DMS 273 treated with DMSO at 0.1 percent for 48 hours (cell line): Measurements from ENCODE around the gene USP17L25.
"Not testable (repeated sequence)": the region's sequence is repeated elsewhere in the genome, so short reads cannot be mapped to it uniquely, and the experiment has no call there.

Experiments used
- DNase-seq: peaks from one replicate; lab custom pipeline; 2025; lab: John Stamatoyannopoulos, UW

The USP17L25 gene, protein sequence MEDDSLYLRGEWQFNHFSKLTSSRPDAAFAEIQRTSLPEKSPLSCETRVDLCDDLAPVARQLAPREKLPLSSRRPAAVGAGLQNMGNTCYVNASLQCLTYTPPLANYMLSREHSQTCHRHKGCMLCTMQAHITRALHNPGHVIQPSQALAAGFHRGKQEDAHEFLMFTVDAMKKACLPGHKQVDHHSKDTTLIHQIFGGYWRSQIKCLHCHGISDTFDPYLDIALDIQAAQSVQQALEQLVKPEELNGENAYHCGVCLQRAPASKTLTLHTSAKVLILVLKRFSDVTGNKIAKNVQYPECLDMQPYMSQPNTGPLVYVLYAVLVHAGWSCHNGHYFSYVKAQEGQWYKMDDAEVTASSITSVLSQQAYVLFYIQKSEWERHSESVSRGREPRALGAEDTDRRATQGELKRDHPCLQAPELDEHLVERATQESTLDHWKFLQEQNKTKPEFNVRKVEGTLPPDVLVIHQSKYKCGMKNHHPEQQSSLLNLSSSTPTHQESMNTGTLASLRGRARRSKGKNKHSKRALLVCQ

GRCh38 chr4:9329611-9330010 lies at the start of gene USP17L25:
Gene USP17L25, plus strand, starts transcription at chr4:9329911. Its CDS starts 0 bp downstream, at chr4:9329911.
- not testable (repeated sequence) for DNase-seq

- not testable (repeated sequence) for DNase-seq
Observed at GRCh38 chr4:9324191-9324590, 5.5 kb upstream of the USP17L25 start.

- DNase-seq = not testable (repeated sequence)
Observed at GRCh38 chr4:9324865-9325264, 4.8 kb upstream of the USP17L25 start, which contains the start of gene USP17L24. Gene USP17L24, plus strand, starts transcription at chr4:9325165. Its CDS starts 0 bp downstream, at chr4:9325165.

DNA sequence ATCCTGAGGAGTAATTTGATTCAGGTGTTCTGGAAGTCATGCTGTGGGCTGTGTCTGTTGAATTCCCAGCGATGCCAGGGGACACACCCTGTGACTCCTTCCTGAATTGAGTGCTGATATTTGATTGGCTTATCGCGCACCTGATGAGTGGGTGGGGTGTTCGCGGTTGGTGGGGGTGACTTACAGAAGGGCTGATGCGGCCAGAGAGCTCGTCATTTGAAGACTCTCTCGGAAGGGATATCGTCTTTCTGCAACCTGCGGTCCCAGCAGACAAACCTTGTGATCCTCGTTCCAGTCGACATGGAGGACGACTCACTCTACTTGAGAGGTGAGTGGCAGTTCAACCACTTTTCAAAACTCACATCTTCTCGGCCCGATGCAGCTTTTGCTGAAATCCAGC lies 4.6 kb downstream of the USP17L25 start, which contains the start of gene USP17L26:
Gene USP17L26 (plus strand): TSS at position 301 of the 400 bp plus-strand sequence. CDS start 0 bp downstream, at position 301.
- DNase-seq = not testable (repeated sequence)

DNA sequence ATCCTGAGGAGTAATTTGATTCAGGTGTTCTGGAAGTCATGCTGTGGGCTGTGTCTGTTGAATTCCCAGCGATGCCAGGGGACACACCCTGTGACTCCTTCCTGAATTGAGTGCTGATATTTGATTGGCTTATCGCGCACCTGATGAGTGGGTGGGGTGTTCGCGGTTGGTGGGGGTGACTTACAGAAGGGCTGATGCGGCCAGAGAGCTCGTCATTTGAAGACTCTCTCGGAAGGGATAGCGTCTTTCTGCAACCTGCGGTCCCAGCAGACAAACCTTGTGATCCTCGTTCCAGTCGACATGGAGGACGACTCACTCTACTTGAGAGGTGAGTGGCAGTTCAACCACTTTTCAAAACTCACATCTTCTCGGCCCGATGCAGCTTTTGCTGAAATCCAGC lies 9.4 kb downstream of the USP17L25 start, which contains the start of gene USP17L5:
Gene USP17L5 (plus strand): TSS at position 301 of the 400 bp plus-strand sequence. CDS start 0 bp downstream, at position 301.
- DNase-seq = not testable (repeated sequence)

DNA sequence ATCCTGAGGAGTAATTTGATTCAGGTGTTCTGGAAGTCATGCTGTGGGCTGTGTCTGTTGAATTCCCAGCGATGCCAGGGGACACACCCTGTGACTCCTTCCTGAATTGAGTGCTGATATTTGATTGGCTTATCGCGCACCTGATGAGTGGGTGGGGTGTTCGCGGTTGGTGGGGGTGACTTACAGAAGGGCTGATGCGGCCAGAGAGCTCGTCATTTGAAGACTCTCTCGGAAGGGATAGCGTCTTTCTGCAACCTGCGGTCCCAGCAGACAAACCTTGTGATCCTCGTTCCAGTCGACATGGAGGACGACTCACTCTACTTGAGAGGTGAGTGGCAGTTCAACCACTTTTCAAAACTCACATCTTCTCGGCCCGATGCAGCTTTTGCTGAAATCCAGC lies 14.1 kb downstream of the USP17L25 start, which contains the start of gene USP17L27:
Gene USP17L27 (plus strand): TSS at position 301 of the 400 bp plus-strand sequence. CDS start 0 bp downstream, at position 301.
- DNase-seq = not testable (repeated sequence)

- DNase-seq = not testable (repeated sequence)
Observed at GRCh38 chr4:9348593-9348992, 18.9 kb downstream of the USP17L25 start, which contains the start of gene USP17L28. Gene USP17L28, plus strand, starts transcription at chr4:9348893. Its CDS starts 0 bp downstream, at chr4:9348893.

DNA sequence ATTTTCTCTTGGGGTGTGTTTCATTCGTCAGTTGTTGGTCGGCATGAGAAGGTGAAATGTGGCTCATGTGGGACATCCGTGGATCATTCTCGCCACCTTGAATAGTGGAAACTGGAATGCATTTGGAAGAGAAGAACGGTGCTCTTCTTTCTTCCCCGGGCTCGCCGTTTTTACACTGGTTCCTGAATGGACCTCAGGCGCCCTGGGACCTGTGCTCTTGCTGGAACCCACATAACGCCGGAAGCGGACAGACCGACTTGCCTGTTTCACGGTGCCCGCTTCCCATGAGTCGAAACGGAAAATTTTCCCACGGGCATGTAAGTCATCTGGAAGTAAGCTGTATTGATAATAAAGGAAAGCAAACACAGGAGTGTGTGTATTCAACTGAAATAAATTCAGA lies 21.2 kb downstream of the USP17L25 start:
- not testable (repeated sequence) for DNase-seq

DNA sequence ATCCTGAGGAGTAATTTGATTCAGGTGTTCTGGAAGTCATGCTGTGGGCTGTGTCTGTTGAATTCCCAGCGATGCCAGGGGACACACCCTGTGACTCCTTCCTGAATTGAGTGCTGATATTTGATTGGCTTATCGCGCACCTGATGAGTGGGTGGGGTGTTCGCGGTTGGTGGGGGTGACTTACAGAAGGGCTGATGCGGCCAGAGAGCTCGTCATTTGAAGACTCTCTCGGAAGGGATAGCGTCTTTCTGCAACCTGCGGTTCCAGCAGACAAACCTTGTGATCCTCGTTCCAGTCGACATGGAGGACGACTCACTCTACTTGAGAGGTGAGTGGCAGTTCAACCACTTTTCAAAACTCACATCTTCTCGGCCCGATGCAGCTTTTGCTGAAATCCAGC lies 23.6 kb downstream of the USP17L25 start, which contains the start of gene USP17L29:
Gene USP17L29 (plus strand): TSS at position 301 of the 400 bp plus-strand sequence. CDS start 0 bp downstream, at position 301.
- DNase-seq = not testable (repeated sequence)

DNA sequence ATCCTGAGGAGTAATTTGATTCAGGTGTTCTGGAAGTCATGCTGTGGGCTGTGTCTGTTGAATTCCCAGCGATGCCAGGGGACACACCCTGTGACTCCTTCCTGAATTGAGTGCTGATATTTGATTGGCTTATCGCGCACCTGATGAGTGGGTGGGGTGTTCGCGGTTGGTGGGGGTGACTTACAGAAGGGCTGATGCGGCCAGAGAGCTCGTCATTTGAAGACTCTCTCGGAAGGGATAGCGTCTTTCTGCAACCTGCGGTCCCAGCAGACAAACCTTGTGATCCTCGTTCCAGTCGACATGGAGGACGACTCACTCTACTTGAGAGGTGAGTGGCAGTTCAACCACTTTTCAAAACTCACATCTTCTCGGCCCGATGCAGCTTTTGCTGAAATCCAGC lies 33.1 kb downstream of the USP17L25 start, which contains the start of gene USP17L30:
Gene USP17L30 (plus strand): TSS at position 301 of the 400 bp plus-strand sequence. CDS start 0 bp downstream, at position 301.
- not testable (repeated sequence) for DNase-seq

DNA sequence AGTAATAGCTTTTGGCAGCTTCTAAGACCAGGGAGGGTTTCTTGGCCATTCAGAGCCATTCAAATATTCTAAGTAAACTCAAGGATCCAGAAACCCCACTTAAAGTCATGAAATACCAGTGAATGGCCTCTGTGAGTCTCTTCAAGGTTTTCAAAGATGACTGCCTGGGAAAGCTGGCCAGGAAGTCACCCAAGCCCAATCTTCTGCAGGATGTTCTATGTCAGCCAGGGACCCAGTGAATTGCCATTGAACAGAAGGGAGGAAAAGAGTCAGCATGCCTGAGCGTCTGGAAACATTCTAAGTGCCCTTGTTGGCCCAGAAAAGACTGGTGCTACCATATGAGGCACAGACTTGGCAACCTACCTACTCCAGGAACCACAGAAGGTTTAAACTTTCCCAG lies 50.2 kb downstream of the USP17L25 start:
- not testable (repeated sequence) for DNase-seq
